ENCODE results near the gene WDR76.

The WDR76 gene

GRCh38 chr15:43879386-43880355 lies 52.9 kb downstream of the WDR76 start:
- DNase-seq = no peak

- DNase-seq = no peak
These were observed 53.8 kb downstream of the WDR76 start for GRCh38 chr15:43880406-43881194.

GRCh38 chr15:43881245-43881644 lies 54.4 kb downstream of the WDR76 start:
- no peak for DNase-seq

GRCh38 chr15:43881944-43882343 lies 55.1 kb downstream of the WDR76 start:
- DNase-seq = no peak

- no peak for DNase-seq
These were observed 56.8 kb downstream of the WDR76 start for GRCh38 chr15:43883571-43883970.

GRCh38 chr15:43886558-43886957 lies 59.8 kb downstream of the WDR76 start:
- DNase-seq = no peak

- DNase-seq = no peak
These were observed 61.1 kb downstream of the WDR76 start for GRCh38 chr15:43887901-43888300.

- no peak for DNase-seq
These were observed 62.2 kb downstream of the WDR76 start for GRCh38 chr15:43889042-43889441.

- no peak for DNase-seq
These were observed 67.2 kb downstream of the WDR76 start for GRCh38 chr15:43893956-43894355.

- no peak for DNase-seq
These were observed 68.8 kb downstream of the WDR76 start for GRCh38 chr15:43895586-43895985.

- DNase-seq = no peak
These were observed 69.7 kb downstream of the WDR76 start for GRCh38 chr15:43896543-43896942.

GRCh38 chr15:43898891-43899290 lies 72.1 kb downstream of the WDR76 start:
- no peak for DNase-seq

GRCh38 chr15:43899928-43900327 lies 73.1 kb downstream of the WDR76 start:
- DNase-seq = no peak

GRCh38 chr15:43900996-43901395 lies 74.2 kb downstream of the WDR76 start:
- no peak for DNase-seq

GRCh38 chr15:43901495-43901894 lies 74.7 kb downstream of the WDR76 start:
- no peak for DNase-seq

- no peak for DNase-seq
These were observed 77.1 kb downstream of the WDR76 start for GRCh38 chr15:43903864-43904290.

- no peak for DNase-seq
These were observed 79.0 kb downstream of the WDR76 start for GRCh38 chr15:43905755-43906154.

GRCh38 chr15:43908516-43909050 lies 81.8 kb downstream of the WDR76 start:
- no peak for DNase-seq

- no peak for DNase-seq
These were observed 84.5 kb downstream of the WDR76 start for GRCh38 chr15:43911235-43911781.

- no peak for DNase-seq
These were observed 85.4 kb downstream of the WDR76 start for GRCh38 chr15:43912208-43912607.

GRCh38 chr15:43913026-43913780 lies 86.4 kb downstream of the WDR76 start:
- DNase-seq = no peak

- DNase-seq = no peak
These were observed 87.1 kb downstream of the WDR76 start for GRCh38 chr15:43913941-43914340.
